ENCODE results near the gene EYS. TPM values are rescaled to one million over a fixed set of nuclear protein-coding genes. Genes with fewer than 3 reads are reported as not detected.

The EYS gene
- total RNA-seq, 1 experiment from 2014 or later: not detected

DNA sequence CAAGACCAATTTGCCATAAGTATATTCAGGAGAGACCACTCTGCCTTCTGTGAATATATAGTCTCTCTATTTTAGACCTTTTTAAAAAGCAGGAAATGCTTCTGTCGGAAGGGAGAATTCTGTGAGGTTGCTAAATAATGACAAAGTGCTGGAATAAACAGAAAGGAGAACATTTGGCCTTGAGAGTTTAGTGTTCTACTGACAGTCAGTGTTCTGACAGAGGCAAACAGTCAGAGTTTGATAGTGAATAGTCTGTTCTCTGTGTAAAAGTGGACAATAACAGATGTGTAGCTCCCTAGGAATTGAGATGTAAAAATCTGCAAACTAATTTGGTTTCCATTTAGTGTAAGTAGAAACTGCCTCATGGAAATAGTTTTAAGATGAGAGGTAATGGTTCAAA lies 1850.8 kb downstream of the EYS start:
- Histone ChIP-seq H4K20me1 (ENCODE audit: control insufficient read depth, insufficient read depth, insufficient read length) (no peaks in the 10 kb centered on the region), H2BK12ac (ENCODE audit: insufficient read length, low read depth, low read length) (no peak overlapping the region), H3K9ac (ENCODE audit: extremely low read depth, insufficient read length, low read length) (no peak overlapping the region), H3K79me1 (ENCODE audit: insufficient read depth, low read depth, low read length, poor library complexity, severe bottlenecking) (no peaks in the 10 kb centered on the region), H2BK120ac (ENCODE audit: low read depth, low read length, poor library complexity, severe bottlenecking) (no peak overlapping the region), H3K79me2 (ENCODE audit: insufficient read depth, low read length) (no peaks in the 10 kb centered on the region), H4K5ac (ENCODE audit: insufficient read length, low read depth, low read length) (no peak overlapping the region), H3K18ac (ENCODE audit: insufficient read length, low read depth, low read length) (no peak overlapping the region), H3K27me3 (ENCODE audit: insufficient read depth, low read length) (no peaks in the 10 kb centered on the region), H3K56ac (ENCODE audit: insufficient read length, low read depth, low read length) (no peak overlapping the region), H2BK5ac (ENCODE audit: insufficient read length, low read length) (no peak overlapping the region), H3K14ac (ENCODE audit: insufficient read depth, low read length) (no peak overlapping the region), H3K9me3 (ENCODE audit: control insufficient read depth, low read depth, low read length) (no peaks in the 10 kb centered on the region), H4K8ac (replicated peaks; ENCODE audit: insufficient read length, low read depth, low read length) (no peak overlapping the region), H3K23me2 (ENCODE audit: insufficient read length, low read depth, low read length, poor library complexity, severe bottlenecking) (no peaks in the 10 kb centered on the region), H3K4me2 (ENCODE audit: insufficient read depth, insufficient read length, low read length) (no peak overlapping the region), H3K27ac (ENCODE audit: insufficient read length, low read depth, low read length) (no peak overlapping the region), H2AK5ac (ENCODE audit: insufficient read length, low read length) (no peak overlapping the region), H3T11ph (ENCODE audit: low read length) (no peak overlapping the region), H2BK20ac (ENCODE audit: low read depth, low read length, poor library complexity, severe bottlenecking) (no peak overlapping the region), H3K4ac (ENCODE audit: low read depth, low read length) (no peak overlapping the region), H3K4me1 (ENCODE audit: insufficient read depth, low read length) (no peaks in the 10 kb centered on the region), H2BK15ac (ENCODE audit: low read depth, low read length) (no peak overlapping the region), H3K23ac (ENCODE audit: insufficient read length, low read depth, low read length) (no peak overlapping the region), H4K91ac (ENCODE audit: insufficient read length, low read depth, low read length) (no peak overlapping the region), H2AFZ (ENCODE audit: low read length) (no peak overlapping the region)
- no CpG with 5 or more reads among the region's 1 CpG for WGBS (ENCODE audit: extremely low coverage, insufficient read length, low lambda C conversion rate)
- TF ChIP-seq, protein P1, sequence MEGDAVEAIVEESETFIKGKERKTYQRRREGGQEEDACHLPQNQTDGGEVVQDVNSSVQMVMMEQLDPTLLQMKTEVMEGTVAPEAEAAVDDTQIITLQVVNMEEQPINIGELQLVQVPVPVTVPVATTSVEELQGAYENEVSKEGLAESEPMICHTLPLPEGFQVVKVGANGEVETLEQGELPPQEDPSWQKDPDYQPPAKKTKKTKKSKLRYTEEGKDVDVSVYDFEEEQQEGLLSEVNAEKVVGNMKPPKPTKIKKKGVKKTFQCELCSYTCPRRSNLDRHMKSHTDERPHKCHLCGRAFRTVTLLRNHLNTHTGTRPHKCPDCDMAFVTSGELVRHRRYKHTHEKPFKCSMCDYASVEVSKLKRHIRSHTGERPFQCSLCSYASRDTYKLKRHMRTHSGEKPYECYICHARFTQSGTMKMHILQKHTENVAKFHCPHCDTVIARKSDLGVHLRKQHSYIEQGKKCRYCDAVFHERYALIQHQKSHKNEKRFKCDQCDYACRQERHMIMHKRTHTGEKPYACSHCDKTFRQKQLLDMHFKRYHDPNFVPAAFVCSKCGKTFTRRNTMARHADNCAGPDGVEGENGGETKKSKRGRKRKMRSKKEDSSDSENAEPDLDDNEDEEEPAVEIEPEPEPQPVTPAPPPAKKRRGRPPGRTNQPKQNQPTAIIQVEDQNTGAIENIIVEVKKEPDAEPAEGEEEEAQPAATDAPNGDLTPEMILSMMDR (conservative IDR thresholded peaks at IDR 0.05): no peak
- H3K4me1 Mint-ChIP-seq: no peaks in the 10 kb centered on the region
- no peak for DNase-seq
- peaks cover 5 to 11% of the 10 kb centered on the region in 2 experiments for H3K9me3 Mint-ChIP-seq
- no peak overlapping the region for H3K4me3 Mint-ChIP-seq
- H3K27ac Mint-ChIP-seq: no peak overlapping the region
- H3K36me3 Mint-ChIP-seq (ENCODE audit: insufficient read depth in 1 of 3, low read depth in 3 of 3): peaks cover 3 to 4% (median 3%) of the 10 kb centered on the region in 3 experiments; a peak in 3 of 7 replicates
- peaks cover 2% of the 10 kb centered on the region; the same call in 1 of the 2 replicates for H3K27me3 Mint-ChIP-seq (ENCODE audit: low read depth)
